ENCODE results near the gene PPP2R3A.
"Not testable (repeated sequence)": the region's sequence is repeated elsewhere in the genome, so short reads cannot be mapped to it uniquely, and the experiment has no call there.

The PPP2R3A gene

DNA sequence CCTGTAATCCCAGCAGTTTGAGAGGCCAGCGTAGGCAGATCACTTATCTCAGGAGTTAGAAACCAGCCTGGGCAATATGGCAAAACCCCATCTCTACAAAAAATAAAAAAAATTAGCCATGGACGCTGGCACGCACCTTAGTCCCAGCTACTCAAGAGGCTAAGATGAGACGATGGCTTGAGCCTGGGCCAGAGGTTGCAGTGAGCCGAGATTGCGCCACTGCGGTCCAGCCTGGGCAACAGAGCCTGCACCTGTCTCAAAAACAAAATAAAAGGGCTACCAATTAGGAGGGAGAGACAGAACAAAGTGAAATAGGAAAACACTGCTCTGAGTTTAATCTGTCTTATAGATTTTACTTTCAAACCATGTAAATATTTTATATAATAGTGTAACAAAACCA lies 196.8 kb downstream of the PPP2R3A start:
- DNase-seq: no peak

DNA sequence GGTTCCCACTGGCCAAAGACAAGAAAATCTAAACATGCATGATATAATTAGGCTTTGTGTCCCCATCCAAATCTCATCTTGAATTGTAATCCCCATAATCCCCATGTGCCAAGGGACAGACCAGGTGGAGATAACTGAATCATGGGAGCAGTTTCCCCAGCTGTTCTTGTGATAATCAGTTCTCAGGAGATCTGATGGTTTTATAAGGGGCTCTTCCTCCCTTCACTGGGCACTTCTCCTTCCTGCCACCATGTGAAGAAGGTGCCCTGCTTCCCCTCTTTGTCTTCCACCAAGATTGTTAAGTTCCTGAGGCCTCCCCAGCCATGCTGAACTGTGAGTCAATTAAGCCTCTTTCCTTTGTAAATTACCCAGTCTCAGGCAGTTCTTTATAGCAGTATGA lies 198.1 kb downstream of the PPP2R3A start:
- not testable (repeated sequence) for DNase-seq

DNA sequence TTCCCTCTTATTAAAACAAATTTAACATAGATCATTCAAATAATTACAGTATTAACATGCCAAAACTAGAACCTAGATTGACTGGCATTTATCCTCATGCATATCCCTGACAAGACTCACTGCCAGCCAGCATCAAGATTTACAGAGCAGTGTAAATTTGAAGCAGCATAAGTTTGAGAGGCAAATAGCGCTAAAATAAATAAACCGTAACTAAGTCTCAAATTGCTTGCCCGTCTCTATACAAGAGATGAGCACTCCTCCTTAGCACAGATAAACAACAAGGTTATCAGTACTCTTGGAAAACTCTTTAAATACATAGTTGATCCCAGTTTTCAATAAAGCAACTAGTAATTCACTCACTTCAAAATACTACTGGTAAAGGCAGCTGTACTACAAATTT lies 201.0 kb downstream of the PPP2R3A start:
- DNase-seq: no peak

DNA sequence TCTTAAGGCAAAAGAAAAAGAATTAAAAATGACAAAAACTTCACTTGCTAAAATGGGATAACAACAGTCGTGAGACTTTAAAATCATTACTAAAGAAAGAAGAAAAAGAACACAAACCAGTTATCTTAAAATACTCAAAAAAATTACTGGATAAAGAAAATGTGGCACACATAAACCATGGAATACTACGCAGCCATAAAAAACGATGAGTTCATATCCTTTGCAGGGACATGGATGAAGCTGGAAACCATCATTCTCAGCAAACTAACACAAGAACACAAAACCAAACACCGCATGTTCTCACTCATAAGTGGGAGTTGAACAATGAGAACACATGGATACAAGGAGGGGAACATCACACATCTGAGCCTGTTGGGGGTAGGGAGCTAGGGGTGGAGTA lies 202.7 kb downstream of the PPP2R3A start:
- DNase-seq: not testable (repeated sequence)

DNA sequence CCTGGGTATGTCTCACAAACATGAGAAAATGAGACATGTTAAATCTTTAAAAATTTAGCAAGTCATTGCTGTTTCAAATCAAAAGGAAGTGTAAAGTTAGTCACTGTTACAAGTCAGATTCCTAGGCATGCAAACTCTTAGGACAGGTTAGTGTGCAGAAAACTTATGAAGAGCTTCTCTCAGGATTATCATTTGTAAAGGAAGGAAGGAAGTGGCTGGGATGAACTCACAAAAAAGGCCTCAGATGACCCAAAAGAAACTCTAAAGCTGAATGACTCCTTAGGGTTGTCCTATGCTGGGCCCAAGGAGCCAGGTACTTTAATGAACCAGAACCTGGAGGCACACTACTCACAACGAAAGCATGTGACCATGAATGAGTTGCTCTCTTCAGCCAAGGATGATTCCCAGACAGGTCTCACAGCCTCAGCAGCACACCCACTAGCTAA lies 205.6 kb downstream of the PPP2R3A start:
- no peak for DNase-seq

DNA sequence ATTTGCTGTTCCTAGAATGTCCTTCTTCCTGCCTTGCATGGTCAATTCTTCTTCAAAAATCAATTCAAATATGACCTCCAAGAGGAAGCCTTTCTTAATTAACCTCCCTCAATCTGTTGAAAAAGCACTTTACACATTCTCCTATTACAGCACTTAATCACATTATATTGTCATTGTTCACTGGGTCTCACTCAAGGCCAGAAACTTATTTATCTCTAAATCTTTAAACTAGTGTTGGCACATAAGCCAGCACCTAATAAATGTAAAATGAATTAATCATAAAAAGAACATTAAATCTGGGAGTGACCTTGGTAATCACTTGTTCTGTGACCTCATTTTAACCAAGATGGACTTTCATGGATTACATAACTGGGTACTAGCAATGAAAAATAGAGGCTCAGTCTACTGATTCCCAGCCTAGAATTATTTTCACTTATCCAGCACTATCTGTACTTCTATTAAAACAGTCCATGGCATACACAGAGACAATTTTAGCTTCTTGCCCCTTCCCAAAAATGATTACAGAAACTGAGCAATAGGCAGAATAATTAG lies 208.5 kb downstream of the PPP2R3A start:
- no peak for DNase-seq

DNA sequence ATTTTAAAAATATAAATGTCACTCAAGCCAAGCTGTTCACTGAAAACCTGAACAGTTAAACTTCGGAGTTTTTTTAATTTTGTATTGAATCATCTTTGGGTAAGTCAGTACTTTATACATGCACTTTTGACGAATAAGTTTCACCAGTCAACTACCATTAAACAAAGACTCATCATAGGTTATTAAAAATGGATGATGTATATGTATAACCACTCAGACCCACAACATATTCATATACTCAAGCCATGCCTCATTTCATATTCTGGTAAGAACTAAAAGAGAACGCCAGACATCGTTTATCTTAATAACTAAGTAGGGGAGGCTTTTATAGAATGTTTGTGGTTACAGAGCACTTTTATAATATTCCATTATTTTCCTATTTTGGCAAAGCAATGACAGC lies 212.3 kb downstream of the PPP2R3A start:
- no peak for DNase-seq

DNA sequence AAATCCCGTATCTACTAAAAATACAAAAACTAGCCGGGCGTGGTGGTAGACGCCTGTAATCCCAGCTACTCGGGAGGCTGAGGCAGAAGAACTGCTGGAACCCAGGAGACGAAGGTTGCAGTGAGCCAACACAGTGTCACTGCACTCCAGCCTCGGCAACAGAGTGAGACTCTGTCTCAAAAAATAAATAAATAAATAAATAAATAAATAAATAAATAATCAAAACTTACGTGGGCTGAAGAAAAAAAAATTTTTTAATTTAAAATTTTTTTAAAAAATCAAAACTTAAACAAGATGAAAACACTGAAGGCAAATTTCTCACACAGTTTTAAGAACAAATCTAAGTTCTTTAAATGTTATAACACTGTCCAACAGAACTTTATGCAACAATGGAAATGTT lies 216.2 kb downstream of the PPP2R3A start:
- no peak for DNase-seq

DNA sequence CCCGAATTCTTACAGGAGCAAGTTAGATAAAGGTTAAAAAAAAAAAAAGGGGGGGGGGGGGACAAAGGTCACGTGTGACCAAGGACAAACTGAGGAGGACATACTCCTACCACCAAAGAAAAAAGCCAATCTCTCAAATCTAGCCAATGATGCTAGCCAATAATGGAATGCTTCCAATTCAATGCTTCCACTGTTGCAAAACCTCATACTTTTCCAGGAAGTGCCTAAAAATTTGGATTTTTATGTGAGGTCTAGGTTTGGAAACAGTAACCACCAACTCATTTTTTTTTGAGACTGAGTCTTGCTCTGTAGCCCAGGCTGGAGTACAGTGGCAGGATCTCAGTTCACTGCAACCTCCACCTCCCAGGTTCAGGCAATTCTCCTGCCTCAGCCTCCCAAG lies 219.2 kb downstream of the PPP2R3A start:
- DNase-seq: no peak

DNA sequence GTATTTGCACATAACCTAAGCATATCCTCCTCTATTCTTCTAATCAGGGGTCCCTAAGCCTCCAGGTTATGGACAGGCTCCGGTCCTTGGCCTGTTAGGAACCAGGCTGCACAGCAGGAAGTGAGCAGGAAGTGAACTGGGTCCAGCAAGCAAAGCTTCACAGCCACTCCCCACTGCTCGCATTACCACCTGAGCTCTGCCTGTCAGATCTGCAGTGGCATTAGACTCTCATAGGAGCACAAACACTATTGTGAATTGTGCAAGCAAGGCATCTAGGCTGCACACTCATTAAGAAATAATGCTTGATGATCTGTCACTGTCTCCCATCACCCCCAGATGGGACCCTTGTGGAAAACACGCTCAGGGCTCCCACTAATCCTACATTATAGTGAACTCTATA lies 220.8 kb downstream of the PPP2R3A start:
- no peak for DNase-seq

DNA sequence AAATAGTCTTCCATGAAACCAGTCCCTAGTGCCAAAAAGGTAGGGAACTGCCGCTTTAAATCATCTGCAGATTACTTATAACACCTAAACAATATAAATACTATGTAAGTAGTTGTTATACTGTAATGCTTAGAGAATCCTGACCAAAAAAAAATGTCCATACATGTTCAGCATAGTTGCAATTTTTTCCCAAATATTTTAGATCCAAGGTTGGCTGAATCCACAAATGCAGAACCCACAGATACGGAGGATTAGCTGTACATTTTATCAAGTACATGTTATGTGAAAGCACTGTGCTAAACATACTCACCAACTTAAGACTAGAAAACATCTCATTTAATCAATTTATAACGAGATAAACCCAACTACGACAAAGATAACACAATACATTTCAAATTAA lies 221.3 kb downstream of the PPP2R3A start:
- DNase-seq: no peak

DNA sequence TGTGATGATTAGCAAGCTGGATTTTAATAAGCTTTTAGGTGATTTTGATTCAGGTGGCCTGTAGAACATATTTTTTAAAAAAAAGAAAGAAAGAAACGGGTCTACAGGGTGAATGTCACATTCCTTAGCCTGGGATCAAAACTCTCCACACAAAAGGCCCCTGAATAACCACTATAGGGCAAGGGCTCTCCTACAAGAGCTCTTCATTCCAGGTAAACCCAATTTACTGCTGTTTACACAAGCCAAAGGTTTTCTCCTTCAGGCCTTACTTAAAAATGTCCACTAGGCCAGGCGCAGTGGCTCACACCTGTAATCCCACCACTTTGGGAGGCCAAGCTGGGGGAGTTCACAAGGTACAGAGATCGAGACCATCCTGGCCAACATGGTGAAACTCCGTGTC lies 222.3 kb downstream of the PPP2R3A start:
- no peak for DNase-seq

DNA sequence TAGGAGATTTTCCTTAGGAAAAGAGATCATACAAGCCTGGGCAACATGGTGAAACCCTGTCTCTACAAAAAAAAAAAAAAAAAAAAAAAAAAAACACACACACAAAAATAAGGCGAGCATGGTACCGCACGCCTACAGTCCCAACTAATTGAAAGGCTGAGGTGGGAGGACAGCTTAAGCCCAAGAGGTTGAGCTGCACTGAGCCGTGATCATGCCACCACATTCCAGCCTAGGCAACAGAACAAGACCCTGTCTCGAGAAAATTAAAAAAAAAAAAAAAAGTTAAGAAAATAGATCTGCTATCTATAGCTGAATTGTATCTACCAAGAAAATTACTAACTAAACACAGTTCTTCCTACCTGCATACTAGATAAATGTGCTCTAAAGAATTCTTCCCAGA lies 223.5 kb downstream of the PPP2R3A start:
- no peak for DNase-seq

DNA sequence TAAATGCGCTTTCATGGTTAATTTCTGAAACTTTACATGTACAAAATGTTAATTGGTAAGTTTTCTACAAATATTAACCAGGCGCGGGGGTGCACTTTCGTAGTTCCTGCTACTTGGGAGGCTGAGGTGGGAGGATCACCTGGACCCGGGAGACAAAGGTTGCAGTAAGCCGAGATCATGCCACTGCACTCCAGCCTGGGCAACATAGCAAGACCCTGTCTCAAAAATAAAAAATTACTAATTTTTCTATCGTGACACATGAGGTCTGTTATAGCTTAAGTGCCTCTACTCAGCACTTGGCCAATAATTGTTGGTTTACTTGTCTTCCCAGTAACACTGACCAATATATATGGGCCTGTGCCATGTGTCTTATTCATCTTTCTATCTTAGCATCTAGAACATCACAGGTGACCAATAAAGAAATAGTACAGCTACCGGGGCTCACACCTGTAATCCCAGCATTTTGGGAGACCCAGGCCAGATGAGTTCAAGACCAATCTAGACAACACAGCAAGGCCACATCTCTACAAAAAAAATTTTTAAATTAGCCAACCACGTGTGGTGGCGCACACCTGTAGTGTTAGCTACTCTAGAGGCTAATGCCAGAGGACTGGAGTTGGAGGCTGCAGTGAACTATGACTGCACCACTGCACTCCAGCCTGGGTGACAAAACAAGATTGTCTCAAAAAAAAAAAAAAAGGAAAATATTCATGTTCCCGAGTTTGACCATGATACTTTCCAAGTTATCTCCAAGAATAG lies 224.5 kb downstream of the PPP2R3A start:
- DNase-seq: no peak

DNA sequence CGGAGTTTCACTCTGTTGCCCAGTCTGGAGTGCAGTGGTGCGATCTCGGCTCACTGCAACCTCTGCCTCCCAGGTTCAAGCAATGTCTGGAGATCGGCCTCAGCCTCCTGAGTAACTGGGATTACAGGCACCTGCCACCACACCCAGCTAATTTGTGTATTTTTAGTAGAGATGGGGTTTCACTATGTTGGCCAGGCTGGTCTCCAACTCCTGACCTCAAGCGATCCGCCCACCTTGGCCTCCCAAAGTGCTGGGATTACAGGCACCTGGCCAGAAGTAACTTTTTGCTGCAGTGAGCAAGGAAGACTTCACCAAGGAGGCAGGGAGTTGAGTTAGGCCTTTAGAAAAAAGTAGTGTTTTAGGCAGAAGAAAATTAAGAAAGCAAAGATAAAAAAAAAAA lies 226.7 kb downstream of the PPP2R3A start:
- not testable (repeated sequence) for DNase-seq

DNA sequence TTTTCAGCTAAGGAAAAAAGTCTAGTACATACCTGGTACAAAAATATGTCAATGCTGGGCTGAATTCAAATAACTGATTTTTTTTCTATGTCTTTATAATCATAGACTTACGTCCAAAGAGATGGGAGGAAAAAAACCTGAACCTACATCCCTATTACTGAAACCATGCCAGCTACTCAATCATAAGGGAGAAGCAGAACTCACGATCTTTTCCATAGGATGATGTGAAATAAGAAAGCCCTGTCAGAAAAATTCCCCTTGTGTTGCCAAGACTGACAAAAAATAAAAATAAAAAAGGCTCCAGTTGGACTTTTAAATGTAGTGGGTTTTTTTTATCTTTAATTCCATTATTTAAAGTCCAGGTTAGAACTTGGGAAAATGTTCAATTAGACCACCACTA lies 227.3 kb downstream of the PPP2R3A start:
- peak; percentile 7 for DNase-seq

DNA sequence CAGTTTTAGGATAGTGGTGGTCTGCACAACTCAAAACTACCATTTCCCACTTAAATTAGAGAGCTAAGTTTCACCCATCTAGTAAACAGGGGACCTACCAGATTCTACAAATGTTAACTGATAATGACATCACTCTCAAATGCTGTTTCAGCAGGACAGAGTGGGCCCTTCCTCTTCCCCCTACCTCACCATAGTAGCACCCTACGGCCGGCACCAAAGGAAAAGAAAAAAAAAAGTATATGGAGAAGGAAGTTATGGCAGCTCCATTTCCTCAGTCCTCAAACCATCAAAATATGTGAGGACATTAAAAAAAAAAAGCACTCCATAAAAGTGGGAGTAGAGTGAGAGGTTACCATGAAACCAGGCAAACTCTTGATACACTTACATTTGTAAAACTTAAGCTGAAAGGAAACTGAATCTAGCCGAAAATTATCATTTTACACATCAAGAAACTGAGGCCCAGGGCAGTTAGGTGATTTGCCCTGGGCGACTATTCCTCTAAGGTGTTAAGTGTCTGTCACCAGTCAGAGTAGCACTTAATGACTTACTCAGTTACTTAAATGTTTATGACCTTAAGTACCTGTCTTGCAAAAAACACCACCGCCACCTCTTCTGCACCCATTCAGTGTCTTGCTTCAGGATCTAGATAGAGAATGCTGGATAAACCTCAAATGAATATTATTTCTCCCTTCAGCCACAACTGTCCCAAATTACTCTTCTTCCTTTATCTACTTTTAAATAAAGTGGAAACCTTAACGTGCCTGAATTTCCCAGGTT lies 227.9 kb downstream of the PPP2R3A start:
- DNase-seq: no peak

DNA sequence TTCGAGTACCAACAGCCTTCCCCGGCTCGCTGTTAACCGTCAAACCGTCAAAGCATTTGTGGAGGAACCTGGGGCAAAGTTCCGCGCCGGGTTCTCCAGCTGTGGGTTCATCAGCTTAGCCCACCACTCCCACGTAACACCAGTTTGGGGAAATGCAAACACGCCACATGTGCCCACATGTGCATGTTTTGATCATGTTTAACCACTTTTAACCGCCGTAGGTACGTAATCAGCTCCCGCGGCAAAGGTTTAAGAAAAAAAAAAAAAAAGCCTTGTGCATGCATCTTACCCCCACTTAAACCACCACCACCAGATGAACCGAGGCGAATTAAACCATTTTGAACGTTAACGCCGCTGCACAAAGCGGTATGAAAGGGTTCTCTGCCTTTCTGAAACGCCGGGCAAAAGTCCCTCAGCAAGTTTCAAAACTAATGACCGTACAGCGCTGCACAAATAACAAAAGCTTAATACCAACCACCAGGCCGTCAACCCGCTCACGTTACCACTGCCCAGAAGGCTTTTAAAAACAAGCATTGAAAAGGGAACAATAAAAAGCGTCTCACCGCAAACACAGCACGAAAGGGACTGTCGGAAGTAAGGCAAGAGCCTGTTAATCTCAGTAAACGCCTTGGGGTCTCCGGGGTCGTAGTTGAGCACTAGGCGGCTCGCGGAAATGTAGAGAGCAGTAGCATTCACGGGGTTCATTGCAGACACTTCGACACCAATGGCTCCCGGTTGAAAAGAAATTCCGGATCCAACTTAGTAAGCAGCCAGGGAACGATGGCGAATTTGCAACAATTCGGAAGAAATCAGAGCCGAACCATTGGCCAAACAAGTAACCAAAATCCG lies 229.1 kb downstream of the PPP2R3A start:
- DNase-seq: no peak

DNA sequence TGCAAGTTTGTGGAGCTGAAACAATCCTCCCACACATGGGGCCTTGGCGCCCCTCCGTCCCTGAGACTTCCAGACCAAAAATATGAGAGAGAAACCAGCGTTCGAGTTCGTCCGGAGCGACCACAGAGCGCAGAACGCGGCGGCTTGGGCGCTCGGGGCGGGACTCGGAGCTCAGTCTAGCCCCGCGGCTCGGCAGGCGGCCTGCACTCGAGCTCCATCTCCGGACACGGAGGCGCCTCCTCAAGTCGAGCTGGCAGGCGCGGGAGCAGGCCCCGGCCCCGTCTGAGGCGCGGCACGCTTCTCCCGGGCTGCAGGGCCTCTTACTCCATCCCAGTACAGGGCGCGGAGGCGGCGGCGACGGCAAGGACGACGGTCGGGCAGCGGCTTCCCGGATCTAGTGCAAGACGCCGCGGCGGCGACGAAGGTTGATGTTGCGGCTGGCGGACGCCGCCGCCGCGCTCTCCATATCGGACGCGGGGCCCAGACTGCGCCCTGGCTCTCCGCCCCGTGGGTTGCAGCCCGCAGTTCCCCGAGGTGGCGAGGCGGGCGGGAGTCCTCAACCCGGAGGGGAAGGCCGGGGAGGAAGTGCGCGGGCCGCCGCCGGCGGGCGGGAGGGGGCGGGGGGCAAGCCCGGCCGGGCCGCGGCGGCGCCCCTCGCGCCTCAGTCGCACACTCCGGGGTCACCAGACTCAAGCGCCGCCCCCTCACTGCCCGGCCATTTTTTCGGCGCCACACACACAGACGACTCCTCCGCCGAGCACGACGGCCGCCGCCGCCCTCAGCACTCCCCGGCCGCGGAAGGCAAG lies 229.9 kb downstream of the PPP2R3A start:
- DNase-seq: peak; percentile 71

DNA sequence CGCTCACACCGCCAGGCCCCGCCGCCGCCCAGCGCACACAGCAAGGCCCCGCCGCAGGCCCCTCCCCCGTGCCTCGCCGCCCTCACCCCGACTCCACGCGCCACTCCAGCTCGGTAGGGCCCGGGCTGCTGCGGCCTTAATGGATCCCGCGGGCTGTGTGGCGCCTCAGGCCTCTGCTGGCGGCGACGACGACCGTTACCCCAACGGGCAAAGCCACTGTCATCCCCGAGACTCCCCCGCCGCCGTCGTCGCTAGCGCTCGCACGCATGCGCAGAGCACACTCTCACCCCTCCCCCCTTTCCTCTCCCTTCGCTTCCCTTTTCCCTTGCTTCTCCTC lies 230.5 kb downstream of the PPP2R3A start, which contains the start of gene MSL2:
MSL2 (minus strand) TSS at position 272 of the 337 bp plus-strand sequence. CDS start 1,222 bp downstream, outside the sequence.
- DNase-seq: no peak

DNA sequence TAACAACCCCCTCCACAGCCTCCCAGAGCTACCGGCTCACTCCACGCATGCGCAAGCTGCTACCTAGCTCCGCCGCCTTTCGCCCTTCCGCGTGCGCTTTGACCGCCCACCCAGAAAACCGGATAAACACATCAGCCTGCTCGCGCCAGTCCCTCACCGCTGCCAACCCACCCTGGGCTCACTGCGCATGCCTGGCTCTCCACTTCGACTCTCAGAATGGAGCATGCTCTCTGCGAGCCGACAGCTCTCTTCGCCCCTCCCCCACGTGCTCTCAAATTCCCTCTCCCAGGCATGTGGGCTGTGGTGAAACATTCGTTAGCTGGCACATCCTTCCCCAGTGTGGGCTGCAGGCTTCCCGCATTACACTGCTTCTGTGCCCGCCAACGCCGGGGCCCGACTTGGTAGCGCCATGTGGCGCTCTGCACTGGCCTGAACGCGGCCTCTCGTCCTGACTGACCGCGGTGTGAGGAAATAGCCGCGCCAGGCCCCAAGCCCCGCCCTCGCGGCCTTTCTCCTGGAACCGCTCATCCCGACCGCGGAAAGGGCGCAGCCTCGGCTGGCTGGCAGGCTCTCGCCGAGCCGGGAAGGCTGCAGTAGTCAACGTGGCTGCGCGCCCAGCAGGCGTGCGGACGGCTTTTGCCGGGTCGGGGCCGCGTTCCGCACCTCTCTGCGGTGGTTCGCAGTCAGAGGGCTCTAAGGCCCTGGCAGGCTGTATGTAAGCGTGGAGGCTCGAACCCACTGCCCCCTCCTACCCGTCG lies 231.1 kb downstream of the PPP2R3A start:
- DNase-seq: peak; percentile 99
